ENCODE data around the gene SIGLEC12.

SIGLEC12 gene

GRCh38 chr19:51501594-51502263 lies at the start of gene SIGLEC12:
TSS of gene SIGLEC12 (minus strand) at chr19:51501800. CDS start at chr19:51501733, 67 bp downstream.
- DNase-seq (ENCODE audit: insufficient read length, low spot score) (no peak), FAIRE-seq (no peak)

GRCh38 chr19:51550848-51551672 lies 49.5 kb upstream of the SIGLEC12 start:
- FAIRE-seq (no peak), DNase-seq (ENCODE audit: insufficient read length, low spot score) (no peak)

- no peak for DNase-seq (ENCODE audit: insufficient read length, low spot score)
- FAIRE-seq, result no peak
Observed at GRCh38 chr19:51549533-51550324, 48.1 kb upstream of the SIGLEC12 start.

GRCh38 chr19:51548891-51549305 lies 47.3 kb upstream of the SIGLEC12 start:
- DNase-seq (ENCODE audit: insufficient read length, low spot score) (no peak), FAIRE-seq (no peak)

- no peak for FAIRE-seq
- no peak for DNase-seq (ENCODE audit: insufficient read length, low spot score)
Observed at GRCh38 chr19:51548213-51548651, 46.6 kb upstream of the SIGLEC12 start.

GRCh38 chr19:51547397-51548212 lies 46.0 kb upstream of the SIGLEC12 start:
- FAIRE-seq (no peak), DNase-seq (ENCODE audit: insufficient read length, low spot score) (no peak)

- DNase-seq (ENCODE audit: insufficient read length, low spot score), result no peak
Observed at GRCh38 chr19:51546650-51547396, 45.2 kb upstream of the SIGLEC12 start.

GRCh38 chr19:51546107-51546649 lies 44.6 kb upstream of the SIGLEC12 start:
- FAIRE-seq (no peak), DNase-seq (ENCODE audit: insufficient read length, low spot score) (no peak)

More at GRCh38 chr19:51546650-51547396, 45.2 kb upstream of the SIGLEC12 start:
- no peak for FAIRE-seq

- FAIRE-seq, result no peak
- DNase-seq (ENCODE audit: insufficient read length, low spot score), result no peak
Observed at GRCh38 chr19:51544038-51544437, 42.4 kb upstream of the SIGLEC12 start.

GRCh38 chr19:51542699-51543098 lies 41.1 kb upstream of the SIGLEC12 start:
- DNase-seq (ENCODE audit: insufficient read length, low spot score), result no peak
- FAIRE-seq, result no peak

- no peak for DNase-seq (ENCODE audit: insufficient read length, low spot score)
- no peak for FAIRE-seq
Observed at GRCh38 chr19:51541458-51542357, 40.1 kb upstream of the SIGLEC12 start.

GRCh38 chr19:51539821-51540366 lies 38.3 kb upstream of the SIGLEC12 start:
- FAIRE-seq, result no peak
- no peak for DNase-seq (ENCODE audit: insufficient read length, low spot score)

GRCh38 chr19:51535535-51535934 lies 33.9 kb upstream of the SIGLEC12 start:
- DNase-seq (ENCODE audit: insufficient read length, low spot score), result no peak
- FAIRE-seq, result no peak

- FAIRE-seq (no peak), DNase-seq (ENCODE audit: insufficient read length, low spot score) (no peak)
Observed at GRCh38 chr19:51531349-51532315, 30.0 kb upstream of the SIGLEC12 start, which contains the start of gene SIGLEC6. TSS of gene SIGLEC6 (minus strand) at chr19:51531670. CDS start at chr19:51531648, 22 bp downstream.

- no peak for FAIRE-seq
- DNase-seq (ENCODE audit: insufficient read length, low spot score), result no peak
Observed at GRCh38 chr19:51530616-51531015, 29.0 kb upstream of the SIGLEC12 start.

- FAIRE-seq (no peak), DNase-seq (ENCODE audit: insufficient read length, low spot score) (no peak)
Observed at GRCh38 chr19:51529301-51529700, 27.7 kb upstream of the SIGLEC12 start.

GRCh38 chr19:51525651-51526050 lies 24.1 kb upstream of the SIGLEC12 start:
- DNase-seq (ENCODE audit: insufficient read length, low spot score) (no peak), FAIRE-seq (no peak)
